HG02678 (cell line): ENCODE data around the gene KIAA1328.
"Not testable (repeated sequence)": the region's sequence is repeated elsewhere in the genome, so short reads cannot be mapped to it uniquely, and the experiment has no call there.

Source experiments
- ATAC-seq: cut with Tn5 transposase; IDR thresholded peaks from one replicate; pipeline ENCODE4 v1.9.1; 2021; ENCODE audit warnings: mild to moderate bottlenecking, moderate library complexity; ENCODE audit not compliant: unreplicated experiment

KIAA1328 gene

DNA sequence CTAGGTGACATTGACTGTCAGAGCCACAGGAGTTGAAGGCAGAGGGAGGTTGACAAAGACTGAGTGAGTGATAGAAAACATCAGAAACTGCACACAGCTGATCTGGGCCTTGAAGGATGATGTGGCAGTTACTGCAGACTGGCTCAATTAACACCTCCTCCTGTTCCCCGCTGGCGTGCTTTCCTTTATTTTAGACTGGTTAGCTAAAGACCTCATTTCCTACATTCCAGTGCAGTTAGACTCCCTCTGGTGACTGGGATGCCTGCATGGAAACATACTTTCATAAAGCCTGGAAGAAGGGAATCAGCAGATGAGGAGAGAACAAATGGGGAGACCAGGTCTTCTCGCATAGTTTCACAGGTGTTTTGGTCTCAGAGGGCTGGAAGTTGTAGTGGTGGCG, 7.2 kb upstream of the KIAA1328 start:
- ATAC-seq: no peak

DNA sequence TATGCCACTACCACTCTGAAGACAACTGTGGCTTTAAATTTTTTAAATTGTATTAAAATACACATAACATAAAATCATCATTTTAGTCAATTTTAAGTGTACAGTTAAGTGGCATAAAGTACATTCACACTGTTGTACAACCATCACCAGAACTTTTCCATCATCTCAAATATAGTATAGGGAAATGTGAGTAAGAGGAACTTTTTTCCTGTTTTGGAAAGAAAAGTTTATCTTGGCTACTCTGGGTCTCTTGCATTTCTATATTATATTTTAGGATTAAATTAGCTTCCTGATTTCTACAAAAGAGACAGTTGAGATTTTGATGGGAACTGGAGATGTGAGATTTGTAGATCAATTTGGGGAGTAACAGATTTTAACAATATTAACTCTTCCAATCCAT, 3.4 kb upstream of the KIAA1328 start:
- ATAC-seq: no peak

DNA sequence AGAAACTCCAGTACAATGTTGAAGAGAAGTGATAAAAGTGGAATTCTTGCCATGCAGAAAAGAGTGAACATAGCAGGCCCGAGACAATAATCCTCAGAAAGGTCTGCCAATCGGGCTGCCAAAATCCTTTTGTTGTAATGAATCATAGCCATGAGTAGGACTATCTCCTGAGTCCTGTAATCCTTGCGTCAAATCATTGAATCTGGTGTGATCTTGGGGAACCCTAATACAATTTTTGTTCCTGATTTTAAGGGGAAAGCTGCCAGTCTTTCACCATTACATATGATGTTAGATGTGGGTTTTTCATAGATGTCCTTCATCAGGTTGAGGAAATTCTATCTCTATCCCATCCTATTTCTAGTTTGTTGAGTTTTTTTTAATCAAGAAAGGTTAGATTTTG, 2.4 kb upstream of the KIAA1328 start:
- no peak for ATAC-seq

GRCh38 chr18:36828157-36828629, 734 bp upstream of the KIAA1328 start:
- no peak for ATAC-seq

DNA sequence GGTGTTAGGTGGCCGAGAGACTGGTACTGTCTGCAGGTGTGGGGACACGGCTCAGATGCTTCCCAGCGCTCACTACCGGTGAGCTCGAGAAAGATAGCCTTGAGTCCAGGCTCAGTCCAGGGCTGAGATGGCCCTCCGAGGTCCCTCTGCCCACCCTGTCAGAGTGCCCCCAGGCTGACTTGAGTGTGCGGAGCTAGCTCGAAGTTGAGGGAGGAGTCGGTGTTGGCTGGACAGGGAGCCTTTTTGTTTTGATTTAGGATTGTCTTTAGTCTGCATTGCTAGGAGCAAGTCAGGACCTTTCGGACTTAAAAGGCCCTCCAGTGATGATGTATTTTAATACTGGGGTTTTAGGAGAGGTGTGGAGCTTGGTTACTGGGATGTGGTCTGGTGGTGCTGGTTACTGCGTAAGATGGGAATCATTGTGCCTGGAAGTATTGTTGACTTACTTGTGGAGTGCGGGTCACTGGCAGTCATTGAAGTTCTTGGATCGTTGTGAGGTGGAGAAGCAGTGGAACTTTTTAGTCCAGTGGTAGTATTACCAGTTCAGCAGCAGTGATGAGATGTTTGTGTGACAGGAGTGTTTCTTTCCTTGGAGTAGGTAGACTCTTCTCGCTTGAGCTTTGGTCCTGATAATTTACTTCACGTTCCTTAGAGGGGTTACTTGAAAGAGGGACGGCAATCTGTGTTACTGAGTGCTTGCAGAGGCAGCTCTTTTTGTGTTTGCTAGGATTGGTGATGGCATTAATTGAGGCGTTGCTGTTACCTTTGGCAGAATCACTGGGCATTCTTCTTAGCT, 633 bp downstream of the KIAA1328 start:
- ATAC-seq: no peak

DNA sequence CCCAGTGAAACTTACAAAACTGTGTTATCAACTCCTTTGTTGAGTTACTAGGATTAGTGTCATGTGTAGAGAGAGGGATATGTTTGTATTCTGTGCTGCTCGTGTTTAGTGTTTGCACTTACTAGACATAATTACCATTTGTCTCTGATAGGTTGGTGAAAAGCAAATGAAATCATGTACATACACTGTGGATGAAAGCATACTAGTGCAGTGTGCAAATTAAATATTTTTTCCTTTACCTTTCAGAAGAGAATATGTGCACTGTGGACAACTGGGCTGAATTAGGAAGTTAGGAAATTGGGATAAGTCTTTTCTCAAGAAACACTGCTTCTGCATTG, 1.2 kb downstream of the KIAA1328 start:
- ATAC-seq: no peak

DNA sequence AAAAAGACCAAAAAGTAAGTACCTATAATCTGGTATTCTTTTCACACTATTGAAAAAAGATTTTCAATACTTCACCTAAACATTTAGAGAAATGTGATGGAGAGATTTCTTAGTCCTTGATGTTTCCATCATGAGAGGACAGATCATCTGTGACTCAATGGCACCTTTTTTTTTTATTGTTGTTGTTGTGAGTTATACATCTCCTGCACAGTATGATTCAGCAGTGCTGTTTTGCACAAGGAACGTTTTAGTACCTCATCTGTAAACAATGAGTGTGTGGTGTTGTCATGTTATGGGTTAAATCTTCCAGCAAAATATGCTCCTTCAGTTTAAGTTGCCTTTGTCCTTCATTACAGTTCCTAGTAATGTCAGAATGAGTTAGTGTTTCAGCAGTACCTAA, 2.2 kb downstream of the KIAA1328 start:
- no peak for ATAC-seq

- no peak for ATAC-seq
Observed at GRCh38 chr18:36833120-36833519, 4.2 kb downstream of the KIAA1328 start.

DNA sequence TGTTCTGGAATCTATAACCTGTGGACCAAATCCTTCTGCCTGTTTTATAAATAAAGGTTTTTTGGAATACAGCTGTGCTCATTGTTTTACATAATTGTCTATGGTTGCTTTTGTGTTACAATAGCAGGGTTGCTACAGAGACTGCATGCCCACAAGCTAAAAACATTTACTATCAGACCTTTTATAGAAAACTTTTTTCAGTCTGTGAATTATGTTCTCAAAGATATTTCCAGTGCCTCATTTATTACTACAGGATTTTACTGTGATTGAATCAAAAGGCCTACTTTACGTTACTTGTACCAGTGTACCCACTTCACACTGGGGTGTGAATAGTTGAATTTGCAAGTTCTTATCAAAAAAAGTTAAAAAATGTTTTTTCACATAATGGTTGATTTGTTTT, 7.0 kb downstream of the KIAA1328 start:
- no peak for ATAC-seq

DNA sequence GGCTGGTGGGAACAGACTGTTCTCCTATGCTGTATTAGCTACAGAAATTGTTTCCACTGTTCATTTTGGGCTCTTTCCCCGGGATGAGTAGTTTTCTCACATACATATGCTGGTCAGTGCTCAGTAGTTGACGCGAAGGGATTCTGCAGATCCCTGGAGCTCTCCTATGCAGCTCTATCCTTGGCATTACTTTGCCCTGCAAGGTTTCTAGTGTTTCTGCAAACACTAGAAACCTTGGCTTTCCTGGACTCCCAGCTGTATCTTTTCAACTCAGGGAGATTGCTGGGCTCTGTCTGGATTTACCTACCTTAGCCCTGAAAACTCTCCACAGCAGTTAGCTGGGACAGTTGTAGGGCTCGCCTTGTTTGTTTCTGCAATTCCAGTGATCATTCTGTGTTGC, 10.9 kb downstream of the KIAA1328 start:
- no peak for ATAC-seq

DNA sequence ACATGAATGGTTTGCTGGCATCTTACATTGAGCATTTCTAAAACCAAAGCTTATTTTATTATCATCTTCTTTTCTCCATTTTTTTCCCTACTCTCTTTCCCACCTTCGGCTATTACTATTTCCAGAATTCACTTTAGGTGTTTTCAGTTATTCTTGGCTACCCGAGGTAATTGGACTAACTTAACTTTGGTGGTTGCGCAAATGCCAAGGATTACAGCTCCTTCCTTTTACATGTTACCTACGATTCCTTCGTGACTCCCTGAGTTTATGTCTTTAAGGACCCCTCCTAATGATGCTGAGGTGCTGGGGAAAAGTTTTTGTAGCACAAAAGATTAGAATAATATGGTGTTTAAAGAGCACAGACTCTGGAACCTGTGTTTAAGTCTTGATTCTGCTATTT, 14.3 kb downstream of the KIAA1328 start:
- ATAC-seq: no peak

DNA sequence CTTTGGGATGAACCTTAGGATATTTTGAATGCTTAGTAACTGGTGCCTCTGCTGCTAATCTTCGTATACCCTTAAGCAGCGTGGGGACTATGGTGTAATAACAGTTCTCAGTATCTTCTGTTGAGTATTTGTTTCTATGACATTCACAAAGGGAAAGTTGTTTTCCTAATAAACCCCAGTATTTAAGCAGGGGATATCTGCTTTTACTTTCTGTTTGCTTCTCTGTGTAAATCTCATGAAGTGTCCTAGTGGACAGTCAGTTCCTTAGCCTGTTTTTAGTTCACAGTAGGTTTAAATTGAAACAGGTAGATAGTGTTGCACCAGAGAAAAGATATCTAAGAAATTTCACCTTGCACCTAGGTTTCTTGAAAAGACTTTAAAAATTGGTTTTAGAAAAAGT, 14.9 kb downstream of the KIAA1328 start:
- ATAC-seq: peak; percentile 51

GRCh38 chr18:36848609-36849008, 19.7 kb downstream of the KIAA1328 start:
- no peak for ATAC-seq

DNA sequence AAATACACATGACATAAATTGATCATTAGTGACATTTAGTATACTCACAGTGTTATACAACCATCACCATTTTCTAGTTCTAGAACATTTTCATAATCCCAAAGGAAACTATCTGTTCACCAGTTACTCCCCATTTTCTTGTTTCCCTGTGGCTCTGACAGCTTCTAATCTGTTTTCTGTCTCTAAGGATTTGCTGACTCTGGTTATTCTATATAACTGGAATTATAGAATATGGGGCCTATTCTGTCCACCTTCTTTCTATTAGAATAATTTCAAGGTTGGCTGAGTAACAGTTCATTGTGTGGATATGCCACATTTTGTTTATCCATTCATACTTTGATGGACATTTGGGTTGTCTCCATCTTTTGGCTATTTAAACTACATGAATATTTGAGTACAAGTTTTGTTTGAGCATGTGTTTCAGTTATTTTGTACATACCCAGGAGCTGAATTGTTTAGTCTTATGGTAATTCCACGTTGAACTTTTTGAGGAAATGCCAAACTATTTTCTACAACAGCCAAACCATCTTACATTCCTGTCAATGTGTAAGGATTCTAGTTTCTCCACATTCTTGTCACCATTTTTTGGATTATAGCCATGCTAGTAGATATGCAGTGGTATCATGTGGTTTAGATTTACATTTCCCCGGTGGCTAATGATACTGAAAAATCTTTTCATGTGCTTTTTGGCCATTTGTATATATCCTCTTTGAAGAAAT, 20.5 kb downstream of the KIAA1328 start:
- ATAC-seq: no peak

- no peak for ATAC-seq
Observed at GRCh38 chr18:36850527-36851201, 21.7 kb downstream of the KIAA1328 start.

DNA sequence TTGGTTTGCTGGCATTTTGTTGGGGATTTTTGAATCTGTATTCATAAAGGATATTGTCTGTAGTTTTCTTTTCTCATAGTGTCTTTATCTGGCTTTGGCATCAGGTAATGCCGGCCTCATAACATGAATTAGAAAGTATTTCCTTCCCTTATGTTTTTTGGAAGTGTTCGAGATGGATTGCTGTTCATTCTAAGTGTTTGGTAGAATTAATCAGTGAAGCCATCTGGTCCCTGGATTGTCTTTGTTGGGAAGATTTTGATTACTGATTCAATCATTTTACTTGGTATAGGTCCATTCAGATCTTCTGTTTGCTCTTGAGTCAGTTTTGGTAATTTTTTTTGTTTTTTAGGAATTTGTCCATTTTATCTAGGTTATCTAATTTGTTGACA, 22.3 kb downstream of the KIAA1328 start:
- no peak for ATAC-seq

- no peak for ATAC-seq
Observed at GRCh38 chr18:36856815-36857214, 27.9 kb downstream of the KIAA1328 start.

DNA sequence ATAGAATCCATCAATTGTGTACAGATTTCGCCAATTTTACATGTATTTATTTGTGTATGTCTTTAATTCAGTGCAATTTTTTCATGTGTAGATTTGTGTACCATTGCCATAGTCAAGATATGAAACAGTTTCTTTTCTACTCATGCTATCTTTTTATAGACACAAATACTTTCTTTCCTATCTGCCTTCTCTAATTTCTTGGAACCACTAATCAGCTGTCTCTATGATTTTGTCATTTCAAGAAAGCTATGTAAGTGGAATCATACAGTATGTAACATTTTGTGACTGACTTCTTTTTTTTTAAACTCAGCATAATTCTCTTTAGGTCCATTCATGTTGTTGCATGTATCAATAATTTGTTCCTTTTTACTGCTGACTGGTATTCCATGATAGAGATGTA, 33.3 kb downstream of the KIAA1328 start:
- no peak for ATAC-seq

DNA sequence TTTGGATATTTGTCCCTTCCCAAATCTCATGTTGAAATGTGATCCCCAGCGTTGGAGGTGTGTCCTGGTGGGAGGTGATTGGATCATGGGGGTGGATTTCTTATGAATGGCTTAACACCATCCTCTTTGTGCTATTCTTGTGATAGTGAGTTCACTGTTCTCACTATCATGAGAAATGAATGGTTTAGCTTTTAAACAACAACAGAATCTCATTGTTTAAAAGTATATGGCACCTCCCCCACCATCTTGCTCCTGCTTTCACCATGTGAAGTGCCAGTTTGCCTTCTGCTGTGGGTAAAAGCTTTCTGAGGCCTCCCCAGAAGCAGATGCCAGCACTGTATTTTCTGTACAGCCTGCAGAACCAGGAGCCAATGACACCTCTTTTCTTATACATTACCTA, 38.1 kb downstream of the KIAA1328 start:
- no peak for ATAC-seq

- no peak for ATAC-seq
Observed at GRCh38 chr18:36871801-36872200, 42.9 kb downstream of the KIAA1328 start.

- no peak for ATAC-seq
Observed at GRCh38 chr18:36872329-36872728, 43.4 kb downstream of the KIAA1328 start.

DNA sequence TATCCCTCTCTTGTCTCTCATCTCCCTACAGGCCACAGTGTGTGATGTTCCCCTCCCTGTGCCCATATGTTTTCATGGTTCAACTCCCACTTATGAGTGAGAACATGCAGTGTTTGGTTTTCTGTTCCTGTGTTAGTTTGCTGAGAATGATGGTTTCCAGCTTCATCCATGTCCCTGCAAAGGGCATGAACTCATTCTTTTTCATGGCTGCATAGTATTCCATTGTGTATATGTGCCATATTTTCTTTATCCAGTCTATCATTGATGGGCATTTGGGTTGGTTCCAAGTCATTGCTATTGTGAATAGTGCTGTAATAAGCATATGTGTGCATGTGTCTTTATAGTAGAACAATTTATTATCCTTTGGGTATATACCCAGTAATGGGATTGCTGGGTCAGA, 44.9 kb downstream of the KIAA1328 start:
- ATAC-seq: not testable (repeated sequence)
